8988T (cell line): Measurements from ENCODE around the gene CDH13.
"Not testable (repeated sequence)": the region's sequence is repeated elsewhere in the genome, so short reads cannot be mapped to it uniquely, and the experiment has no call there.

Experiments used
- DNase-seq: peaks from one replicate; pipeline ENCODE4 v3.0.0; 2011

CDH13 gene

GRCh38 chr16:82899731-82900450, 273.1 kb downstream of the CDH13 start:
- DNase-seq = no peak

DNA sequence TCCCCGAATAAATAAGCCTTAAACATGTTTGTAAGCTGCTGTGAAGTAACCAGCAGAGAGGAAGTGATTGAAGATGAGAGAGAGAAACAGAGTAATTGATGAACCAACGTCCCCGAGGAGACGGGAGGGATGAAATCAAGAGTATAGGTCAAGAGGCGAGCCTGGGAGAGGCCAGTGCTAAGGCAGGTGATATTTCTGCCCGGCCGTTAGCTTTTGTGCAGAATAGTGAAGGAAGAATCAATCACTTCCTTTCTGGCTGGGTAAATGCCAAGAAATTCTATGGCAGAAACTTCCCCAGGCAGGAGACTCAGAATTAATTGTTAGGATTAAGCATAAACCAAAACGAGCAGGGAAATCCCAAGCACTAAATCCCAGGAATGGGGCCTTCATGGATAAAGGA, 273.8 kb downstream of the CDH13 start:
- no peak for DNase-seq

DNA sequence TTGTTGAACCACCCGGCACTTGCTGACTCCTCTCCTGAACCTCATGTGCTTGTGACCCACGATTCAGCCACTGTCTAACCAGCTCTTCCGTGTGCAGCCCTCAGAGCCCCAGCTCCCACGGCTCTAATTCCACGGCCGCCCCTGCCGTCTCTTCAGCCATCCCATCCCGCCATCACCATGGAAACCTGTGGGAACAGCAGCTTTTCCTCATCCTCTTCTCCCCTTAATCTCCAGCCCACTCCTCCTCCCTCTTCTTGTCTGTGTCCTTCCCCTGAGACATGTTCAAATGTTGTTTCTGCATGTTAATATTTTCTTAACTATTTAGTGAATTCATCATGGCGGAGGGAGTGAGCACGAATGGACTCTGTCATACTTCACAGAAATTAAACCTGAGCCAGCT, 285.2 kb downstream of the CDH13 start:
- DNase-seq = no peak

- DNase-seq = no peak
Observed at GRCh38 chr16:82915139-82915824, 288.5 kb downstream of the CDH13 start.

DNA sequence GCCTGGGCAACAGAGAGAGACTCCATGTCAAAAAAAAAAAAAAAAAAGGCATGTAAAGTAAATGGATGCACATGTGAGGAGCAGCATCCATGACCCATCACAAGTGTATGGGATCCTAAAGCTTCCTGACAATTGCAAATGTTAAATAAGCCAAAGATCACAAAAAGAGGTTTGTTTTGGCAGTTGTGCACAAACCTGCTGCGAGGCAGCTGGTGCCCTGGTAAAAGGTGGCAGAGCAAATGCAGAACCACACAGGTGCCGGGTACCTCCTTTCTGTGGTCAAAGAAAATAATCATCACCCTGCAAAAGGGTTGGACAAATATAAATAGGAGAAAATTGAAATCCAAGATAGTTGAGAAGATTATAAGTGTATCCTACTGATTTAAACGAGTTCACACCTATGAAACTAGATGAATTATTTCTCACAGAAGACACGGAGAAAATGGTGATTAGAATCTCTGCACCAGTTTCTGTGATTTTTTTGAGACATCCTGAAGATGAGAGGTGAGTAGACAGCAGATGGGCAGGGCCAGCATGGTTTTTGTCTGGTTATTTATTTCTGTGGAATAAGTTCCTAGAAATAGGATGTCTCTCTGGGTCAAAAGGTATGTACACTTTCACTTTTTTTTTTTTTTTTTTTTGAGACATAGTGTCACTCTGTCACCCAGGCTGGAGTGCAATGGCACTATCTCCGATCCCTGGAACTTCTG, 291.3 kb downstream of the CDH13 start:
- DNase-seq = no peak

DNA sequence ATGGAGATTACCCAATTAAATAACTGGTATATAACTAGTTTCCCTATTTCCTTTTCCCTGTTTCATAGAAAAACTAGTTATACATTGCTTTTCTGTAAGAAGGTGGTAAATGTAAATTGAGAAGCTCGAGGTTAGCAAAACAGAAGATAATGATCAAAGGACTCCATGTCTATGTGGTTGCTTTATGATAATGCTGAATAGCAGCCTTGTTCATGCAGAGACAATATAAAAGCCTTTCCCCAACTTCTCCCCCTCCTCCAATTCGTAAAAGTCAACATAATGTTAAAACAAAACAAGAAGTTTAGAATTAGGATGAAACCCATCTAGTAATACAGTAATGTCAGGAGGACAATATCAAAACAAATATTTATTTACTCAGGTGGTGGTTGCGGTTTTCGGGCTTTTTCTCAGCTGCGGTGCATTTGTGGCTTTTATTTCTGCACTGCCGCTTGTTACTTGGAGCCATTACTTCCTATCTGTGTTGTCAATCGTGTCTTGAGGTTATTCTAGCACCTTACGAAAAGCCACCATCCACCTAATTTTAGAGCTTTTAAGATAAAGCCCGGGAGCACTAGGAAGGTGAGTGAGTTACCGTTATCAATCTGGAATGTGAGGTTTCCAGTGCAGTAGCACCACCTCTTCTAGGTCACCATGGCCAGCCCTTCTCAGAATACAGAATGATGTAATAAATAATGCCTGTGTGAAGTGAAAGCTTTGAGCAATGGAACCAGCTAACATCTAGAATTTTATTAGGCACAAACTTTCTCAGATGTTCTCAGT, 297.5 kb downstream of the CDH13 start:
- DNase-seq = no peak

DNA sequence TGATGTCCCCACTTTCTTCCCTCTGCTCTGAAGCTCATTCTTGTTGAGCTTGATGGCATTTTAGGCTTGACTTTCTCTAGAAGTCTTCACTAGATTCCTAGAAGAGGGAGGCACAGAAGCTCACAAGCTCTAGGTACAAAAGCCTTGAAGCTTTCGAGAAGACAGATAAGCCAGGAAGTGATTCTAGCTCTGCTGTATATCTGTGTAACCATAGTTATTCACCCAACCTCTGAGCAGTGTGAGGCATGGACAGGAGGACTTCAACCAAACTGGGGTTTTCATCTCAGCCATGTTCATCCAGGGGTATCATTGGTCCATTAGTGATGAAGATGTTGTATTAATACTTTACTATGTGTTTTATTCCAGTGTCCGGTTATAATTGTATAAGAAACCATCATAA, 299.7 kb downstream of the CDH13 start:
- no peak for DNase-seq

DNA sequence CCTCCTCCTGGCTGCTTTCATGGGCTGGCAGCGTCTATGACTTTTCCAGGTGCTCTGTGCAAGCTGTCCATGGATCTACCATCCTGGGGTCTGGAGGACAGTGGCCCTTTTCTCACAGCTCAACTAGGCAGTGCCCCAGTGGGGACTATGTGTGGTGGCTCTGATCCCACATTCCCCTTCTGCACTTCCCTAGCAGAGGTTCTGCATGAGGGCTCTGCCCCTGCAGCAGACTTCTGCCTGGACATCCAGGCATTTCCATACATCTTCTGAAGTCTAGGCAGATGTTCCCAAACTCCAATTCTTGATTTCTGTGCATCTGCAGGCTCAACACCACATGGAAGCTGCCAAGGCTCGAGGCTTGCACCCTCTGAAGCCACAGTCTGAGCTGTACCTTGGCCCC, 307.2 kb downstream of the CDH13 start:
- DNase-seq = not testable (repeated sequence)

DNA sequence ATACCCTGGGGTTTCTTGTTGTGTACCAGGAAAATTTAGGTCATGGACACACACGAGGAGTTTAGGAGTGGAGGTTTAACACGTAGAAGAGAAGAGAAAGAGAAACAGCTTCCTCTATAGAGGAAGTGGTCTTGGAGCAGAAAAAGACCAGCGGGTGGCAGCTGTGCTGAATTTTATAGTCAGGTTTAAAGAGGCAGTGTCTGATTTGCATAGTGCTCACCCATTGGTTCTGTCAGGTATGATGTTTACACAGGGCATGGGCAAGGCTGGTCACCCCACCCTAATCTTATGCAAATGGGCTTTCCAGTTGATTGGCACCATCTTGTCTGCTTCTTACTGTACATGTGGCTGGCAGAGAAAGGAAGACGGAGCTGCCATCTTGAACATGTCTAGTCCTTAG, 309.0 kb downstream of the CDH13 start:
- no peak for DNase-seq

DNA sequence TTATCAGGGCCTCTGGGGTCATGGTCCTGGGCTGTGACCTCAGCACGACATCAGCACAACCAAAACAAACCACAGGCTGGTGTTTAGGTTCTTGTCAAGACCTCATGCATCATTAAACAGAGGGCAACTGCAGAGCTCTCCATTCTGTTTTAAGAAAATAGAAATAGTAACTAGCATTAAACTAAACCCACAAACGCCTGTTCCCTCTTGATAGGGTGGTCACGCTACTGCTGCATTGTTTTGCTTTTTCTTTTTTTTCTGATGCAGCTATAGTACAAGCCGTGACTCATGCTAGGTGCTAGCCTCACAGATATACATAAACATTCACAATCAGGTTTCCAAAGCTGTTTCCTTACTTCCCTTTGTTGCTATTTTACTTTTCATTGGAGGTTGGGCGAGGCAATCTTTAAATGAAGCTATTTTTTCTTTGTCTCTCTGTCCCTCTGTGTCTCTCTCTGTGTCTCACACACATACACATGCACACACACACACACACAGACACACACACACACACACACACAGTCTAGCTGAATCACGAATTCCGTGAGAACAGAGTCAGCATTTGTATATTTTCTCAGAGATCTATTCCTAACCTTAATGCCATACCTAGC, 310.3 kb downstream of the CDH13 start:
- no peak for DNase-seq

DNA sequence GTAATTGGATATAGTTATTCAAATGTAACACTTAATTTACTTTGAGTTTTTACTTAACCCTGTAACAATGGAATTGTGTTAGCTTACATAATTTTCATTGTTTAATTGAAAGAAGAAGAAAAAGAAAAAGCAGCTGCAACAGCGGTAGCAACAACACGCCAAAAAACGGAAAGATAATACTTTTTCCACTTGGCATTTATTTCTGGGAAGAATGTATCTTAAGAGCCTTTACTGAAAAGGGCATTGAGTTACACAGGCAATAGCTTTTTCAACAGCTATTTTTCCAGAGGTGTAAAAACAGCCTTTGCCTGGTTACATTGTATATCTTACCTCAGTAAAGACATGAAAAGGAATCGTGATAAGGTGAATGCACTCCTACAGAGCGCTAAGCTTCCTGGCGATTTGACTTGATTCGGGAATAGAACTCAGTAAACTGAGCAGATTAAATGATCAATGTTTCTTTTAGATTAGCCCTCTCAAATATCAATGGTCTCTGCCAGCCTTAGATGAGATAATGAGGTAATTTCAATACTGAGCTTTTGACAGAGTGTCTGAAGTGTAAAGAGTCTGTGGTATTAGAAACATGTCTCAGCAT, 311.3 kb downstream of the CDH13 start:
- no peak for DNase-seq

- no peak for DNase-seq
Observed at GRCh38 chr16:82943371-82943770, 316.6 kb downstream of the CDH13 start.

DNA sequence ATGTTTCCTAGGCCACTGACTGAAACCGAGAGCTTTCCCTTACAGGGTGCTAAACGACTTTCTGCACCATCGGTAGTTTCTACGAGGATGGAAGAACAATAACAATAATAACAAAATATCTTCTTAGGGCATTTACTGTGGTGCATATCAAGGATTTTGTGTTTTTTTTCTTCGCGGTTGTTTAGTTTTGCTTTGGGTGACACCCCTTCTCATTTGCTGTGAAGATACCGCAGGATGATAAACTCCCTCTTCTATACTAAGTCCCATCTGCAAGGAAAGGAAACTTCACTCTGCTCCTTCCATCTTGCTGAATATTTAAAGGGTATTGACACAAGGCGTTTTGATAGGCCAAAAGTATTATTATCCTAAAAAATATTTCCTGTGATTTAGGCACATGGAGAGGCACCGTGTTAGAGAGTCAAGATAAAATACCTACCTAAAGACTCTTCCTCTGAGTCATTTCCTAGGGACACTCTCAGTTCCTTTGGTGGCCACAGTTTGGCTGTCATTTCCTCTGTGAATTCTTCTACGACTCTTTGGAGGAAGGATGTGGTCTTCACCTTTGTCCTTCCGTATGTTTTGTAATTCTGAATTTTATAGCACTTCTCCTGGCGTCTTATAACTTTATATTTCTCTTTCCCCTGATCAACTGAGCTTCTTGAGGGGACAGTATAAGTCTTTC, 318.8 kb downstream of the CDH13 start:
- DNase-seq = no peak

- no peak for DNase-seq
Observed at GRCh38 chr16:82947698-82948097, 320.9 kb downstream of the CDH13 start.

DNA sequence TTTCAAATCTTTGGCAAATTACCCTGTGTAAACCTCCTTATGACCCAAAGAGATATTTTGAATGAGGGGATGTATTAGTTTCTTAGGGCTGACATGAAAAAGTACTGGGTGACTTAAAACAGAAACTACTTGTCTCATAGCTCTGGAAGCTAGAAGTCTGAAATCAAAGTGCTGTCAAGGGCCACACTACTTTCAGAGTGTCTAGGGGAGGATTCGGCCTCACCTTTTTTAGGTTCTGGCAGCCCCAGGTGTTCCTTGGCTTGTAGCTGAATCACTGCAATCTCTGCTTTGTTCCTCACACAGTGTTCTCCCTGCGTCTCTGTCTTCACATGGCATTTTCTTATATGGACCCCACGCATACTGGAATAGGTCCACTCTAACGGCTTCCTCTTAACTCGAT, 322.2 kb downstream of the CDH13 start:
- DNase-seq = no peak

DNA sequence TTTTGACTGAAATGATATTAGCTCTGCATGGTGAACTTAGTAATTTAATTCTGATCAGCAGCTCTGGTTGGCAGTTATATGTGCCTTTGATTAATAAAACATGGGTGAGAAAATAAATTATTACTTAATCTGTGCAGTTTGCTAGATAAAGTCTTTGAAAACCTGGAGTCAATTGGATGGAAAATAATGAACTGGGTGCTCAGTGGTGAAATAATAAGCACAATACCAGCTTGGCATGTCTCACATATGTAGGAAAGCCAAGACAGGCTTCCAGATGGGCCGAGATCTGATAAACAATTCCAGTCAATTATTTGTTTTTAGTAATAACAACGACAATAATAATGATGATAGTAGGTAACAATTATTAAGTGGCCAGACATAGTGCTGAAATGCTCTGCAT, 326.7 kb downstream of the CDH13 start:
- no peak for DNase-seq

GRCh38 chr16:82954224-82954929, 327.6 kb downstream of the CDH13 start:
- DNase-seq = no peak

- no peak for DNase-seq
Observed at GRCh38 chr16:82955741-82956348, 329.1 kb downstream of the CDH13 start.

GRCh38 chr16:82957212-82957611, 330.4 kb downstream of the CDH13 start:
- DNase-seq = no peak

DNA sequence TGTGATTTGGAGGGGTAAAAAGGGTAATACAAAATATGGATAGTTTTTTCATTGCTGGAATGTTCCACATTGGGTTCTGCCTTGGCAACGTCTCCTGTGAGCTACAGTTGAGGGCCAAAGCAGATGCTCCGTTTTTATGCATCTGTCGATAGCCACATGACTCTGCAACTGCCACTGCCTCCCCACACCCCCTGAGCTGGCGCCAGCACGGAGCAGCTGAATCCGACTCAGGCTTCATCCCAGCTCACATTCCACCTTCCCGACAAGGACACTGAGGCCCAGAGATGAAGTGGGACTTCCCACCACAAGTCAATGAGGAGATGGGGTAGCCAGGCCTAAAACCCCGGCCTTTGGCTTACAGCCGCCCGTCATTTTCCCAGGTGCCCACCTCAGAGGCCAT, 334.1 kb downstream of the CDH13 start:
- DNase-seq = no peak

- no peak for DNase-seq
Observed at GRCh38 chr16:82963653-82964052, 336.9 kb downstream of the CDH13 start.
